Hematopoietic multipotent progenitor cell treated with erythropoietin and hydrocortisone succinate and interleukin-3 and kit ligand, for 8 days (in vitro differentiated cells): ENCODE measurements around the gene ATN1.

Experiments
- DNase-seq: peaks from one replicate; pipeline ENCODE4 v3.0.0-alpha.2; 2015

ATN1 gene

GRCh38 chr12:6925540-6926279 is 2.0 kb upstream of the ATN1 start:
- no peak for DNase-seq

- no peak for DNase-seq
Measured at GRCh38 chr12:6928022-6928702, 403 bp downstream of the ATN1 start.

GRCh38 chr12:6928703-6929407 is 1.1 kb downstream of the ATN1 start:
- DNase-seq, result no peak

DNA sequence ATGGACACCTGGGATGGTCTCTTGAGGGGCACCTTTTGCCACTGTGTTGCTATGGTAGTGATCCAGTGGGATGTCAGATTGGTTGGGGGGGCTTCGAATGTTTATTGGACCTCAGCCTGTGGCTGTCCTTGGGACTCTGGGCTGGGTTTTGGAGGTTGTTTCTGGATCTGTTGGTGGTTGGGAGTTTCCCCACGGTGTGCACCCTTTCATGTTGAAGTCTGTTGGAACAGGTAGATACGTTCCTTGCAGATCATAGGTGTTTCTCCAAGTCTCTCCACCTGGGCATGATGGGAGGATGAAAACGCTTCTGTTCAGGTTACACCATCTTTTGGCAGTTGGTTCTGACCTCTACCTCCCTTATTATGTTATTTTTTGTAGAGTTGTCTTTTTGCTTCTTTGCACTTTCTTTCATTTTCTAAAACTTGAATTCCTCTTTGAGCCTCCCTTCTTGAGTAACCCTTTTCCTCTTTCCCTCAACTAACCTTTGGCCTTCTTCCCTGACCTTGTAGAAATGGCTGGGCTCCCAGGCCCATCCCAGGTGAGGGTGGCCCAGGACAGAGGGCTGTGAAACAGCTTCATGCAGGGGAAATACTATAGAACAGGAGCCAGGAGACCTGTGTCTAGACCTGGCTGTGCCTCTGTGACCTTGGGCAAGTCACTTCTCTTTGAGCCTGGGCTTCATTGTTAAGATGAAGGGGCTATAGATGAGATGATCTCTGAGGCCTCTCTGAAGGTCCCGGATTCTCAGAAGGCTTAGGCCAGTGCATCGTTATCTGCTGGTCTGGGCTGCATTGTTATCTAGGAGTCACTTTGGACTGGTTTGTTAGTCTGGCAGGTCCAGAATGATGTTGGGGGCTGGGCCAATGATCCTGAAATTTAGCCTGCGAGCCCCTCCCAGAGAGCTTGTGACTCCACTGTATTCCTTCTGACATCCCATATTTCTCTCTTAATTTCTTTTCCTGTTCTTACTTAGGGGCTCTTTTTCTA is 2.0 kb downstream of the ATN1 start:
- DNase-seq, result peak; percentile 67

- DNase-seq, result no peak
Measured at GRCh38 chr12:6932766-6933165, 5.0 kb downstream of the ATN1 start.

DNA sequence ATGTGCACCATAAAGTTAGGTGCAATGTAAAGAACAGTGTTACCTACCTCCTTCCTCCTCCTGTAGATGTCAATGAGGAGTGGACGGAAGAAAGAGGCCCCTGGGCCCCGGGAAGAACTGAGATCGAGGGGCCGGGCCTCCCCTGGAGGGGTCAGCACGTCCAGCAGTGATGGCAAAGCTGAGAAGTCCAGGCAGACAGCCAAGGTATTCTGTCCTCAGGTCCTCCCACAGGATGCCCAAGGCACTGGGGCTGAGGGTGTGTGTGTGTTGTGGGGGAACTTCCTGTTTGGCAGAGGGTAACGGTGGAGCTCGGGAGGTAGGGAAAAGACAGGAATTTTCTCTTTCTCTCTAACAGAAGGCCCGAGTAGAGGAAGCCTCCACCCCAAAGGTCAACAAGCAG is 6.4 kb downstream of the ATN1 start:
- no peak for DNase-seq

DNA sequence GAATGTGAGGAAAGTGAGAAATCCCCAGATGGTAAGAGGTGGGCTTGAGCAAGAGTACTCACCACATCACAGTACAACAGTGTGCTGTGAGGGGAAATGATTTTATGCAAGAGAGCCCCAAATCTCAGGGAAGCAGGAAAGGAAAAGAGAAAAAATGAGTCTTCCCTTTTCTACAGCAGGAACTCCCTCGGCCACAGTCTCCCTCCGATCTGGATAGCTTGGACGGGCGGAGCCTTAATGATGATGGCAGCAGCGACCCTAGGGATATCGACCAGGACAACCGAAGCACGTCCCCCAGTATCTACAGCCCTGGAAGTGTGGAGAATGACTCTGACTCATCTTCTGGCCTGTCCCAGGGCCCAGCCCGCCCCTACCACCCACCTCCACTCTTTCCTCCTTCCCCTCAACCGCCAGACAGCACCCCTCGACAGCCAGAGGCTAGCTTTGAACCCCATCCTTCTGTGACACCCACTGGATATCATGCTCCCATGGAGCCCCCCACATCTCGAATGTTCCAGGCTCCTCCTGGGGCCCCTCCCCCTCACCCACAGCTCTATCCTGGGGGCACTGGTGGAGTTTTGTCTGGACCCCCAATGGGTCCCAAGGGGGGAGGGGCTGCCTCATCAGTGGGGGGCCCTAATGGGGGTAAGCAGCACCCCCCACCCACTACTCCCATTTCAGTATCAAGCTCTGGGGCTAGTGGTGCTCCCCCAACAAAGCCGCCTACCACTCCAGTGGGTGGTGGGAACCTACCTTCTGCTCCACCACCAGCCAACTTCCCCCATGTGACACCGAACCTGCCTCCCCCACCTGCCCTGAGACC is 7.8 kb downstream of the ATN1 start:
- no peak for DNase-seq

DNA sequence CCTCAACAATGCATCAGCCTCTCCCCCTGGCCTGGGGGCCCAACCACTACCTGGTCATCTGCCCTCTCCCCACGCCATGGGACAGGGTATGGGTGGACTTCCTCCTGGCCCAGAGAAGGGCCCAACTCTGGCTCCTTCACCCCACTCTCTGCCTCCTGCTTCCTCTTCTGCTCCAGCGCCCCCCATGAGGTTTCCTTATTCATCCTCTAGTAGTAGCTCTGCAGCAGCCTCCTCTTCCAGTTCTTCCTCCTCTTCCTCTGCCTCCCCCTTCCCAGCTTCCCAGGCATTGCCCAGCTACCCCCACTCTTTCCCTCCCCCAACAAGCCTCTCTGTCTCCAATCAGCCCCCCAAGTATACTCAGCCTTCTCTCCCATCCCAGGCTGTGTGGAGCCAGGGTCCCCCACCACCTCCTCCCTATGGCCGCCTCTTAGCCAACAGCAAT is 8.5 kb downstream of the ATN1 start:
- no peak for DNase-seq

DNA sequence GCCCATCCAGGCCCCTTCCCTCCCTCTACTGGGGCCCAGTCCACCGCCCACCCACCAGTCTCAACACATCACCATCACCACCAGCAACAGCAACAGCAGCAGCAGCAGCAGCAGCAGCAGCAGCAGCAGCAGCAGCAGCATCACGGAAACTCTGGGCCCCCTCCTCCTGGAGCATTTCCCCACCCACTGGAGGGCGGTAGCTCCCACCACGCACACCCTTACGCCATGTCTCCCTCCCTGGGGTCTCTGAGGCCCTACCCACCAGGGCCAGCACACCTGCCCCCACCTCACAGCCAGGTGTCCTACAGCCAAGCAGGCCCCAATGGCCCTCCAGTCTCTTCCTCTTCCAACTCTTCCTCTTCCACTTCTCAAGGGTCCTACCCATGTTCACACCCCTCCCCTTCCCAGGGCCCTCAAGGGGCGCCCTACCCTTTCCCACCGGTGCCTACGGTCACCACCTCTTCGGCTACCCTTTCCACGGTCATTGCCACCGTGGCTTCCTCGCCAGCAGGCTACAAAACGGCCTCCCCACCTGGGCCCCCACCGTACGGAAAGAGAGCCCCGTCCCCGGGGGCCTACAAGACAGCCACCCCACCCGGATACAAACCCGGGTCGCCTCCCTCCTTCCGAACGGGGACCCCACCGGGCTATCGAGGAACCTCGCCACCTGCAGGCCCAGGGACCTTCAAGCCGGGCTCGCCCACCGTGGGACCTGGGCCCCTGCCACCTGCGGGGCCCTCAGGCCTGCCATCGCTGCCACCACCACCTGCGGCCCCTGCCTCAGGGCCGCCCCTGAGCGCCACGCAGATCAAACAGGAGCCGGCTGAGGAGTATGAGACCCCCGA is 9.1 kb downstream of the ATN1 start:
- peak; percentile 30 for DNase-seq

DNA sequence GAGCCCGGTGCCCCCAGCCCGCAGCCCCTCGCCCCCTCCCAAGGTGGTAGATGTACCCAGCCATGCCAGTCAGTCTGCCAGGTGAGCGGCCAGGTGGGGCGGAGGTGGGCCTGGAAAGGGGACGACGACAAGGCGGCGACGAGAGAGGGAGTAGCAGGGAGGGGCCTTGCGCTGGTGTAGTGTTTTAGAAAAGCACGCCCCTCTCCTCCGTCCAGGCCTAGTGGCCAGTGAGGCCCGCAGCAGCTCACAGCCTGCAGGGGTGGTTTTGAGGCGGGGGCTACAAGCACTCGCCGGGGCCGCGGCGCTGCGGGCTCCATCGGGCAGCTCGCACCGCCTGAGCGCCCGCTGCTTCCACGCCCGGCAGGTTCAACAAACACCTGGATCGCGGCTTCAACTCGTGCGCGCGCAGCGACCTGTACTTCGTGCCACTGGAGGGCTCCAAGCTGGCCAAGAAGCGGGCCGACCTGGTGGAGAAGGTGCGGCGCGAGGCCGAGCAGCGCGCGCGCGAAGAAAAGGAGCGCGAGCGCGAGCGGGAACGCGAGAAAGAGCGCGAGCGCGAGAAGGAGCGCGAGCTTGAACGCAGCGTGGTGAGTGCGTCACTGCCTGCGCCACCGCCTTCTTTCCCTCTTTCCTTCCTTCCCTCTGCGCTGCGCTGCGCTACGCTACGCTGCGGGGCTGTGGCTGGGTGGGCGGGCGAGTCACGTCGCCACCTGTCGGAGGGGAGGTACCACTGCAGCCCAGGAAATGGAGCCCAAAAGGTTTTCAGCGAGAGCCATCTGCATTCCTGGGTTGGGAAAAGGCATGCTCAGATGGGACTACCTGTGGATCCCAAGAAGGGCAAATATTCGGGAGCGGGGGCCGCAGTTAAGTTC is 10.0 kb downstream of the ATN1 start:
- peak; percentile 96 for DNase-seq

GRCh38 chr12:6938353-6939190 is 10.8 kb downstream of the ATN1 start:
- DNase-seq, result no peak

DNA sequence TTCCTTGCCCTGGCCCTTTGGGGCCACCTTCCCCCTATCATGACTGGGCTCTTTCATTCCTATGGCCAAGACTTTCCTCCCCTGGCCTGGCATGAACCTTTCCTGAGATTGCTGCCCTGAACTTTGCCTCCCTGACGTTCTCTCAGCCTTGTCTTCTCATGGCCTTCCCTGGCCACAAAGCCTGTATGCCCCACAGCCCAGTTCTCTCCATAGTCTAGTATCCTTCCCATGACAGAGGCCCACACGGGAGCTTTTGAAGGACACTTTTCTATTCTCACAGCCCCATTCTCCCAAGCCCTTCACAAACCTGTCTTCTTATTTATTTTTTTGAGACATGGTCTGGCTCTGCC is 11.4 kb downstream of the ATN1 start:
- DNase-seq, result no peak

- DNase-seq, result no peak
Measured at GRCh38 chr12:6941267-6941666, 13.5 kb downstream of the ATN1 start.

- no peak for DNase-seq
Measured at GRCh38 chr12:6941782-6942181, 14.0 kb downstream of the ATN1 start.

DNA sequence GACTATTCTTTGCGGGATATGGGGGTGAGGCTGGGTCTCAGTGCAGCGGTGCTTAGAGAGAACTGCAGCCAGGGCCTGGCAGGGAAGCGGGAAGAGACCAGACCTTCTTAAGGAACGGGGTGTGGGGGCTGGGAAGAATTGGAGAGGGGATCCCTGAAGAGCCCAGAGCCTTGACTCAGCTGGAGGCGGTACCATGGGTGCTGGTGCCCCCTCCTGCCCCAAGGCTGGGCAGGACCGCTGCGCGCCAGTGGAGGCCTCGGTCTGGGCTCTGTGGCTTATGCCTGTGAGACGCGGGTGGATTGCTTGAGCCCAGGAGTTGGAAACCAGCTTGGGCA is 14.5 kb downstream of the ATN1 start:
- no peak for DNase-seq

GRCh38 chr12:6943389-6943721 is 15.6 kb downstream of the ATN1 start:
- peak; percentile 95 for DNase-seq

GRCh38 chr12:6943722-6944380 is 16.1 kb downstream of the ATN1 start, which contains the start of the genes C12orf57 and RNU7-1:
Gene C12orf57, plus strand, starts transcription at chr12:6944022. Its CDS starts 100 bp downstream, at chr12:6944122.
Gene RNU7-1, plus strand, starts transcription at chr12:6943816.
- peak; percentile 98 for DNase-seq
